ENCODE results near the gene TH.

The TH gene

DNA sequence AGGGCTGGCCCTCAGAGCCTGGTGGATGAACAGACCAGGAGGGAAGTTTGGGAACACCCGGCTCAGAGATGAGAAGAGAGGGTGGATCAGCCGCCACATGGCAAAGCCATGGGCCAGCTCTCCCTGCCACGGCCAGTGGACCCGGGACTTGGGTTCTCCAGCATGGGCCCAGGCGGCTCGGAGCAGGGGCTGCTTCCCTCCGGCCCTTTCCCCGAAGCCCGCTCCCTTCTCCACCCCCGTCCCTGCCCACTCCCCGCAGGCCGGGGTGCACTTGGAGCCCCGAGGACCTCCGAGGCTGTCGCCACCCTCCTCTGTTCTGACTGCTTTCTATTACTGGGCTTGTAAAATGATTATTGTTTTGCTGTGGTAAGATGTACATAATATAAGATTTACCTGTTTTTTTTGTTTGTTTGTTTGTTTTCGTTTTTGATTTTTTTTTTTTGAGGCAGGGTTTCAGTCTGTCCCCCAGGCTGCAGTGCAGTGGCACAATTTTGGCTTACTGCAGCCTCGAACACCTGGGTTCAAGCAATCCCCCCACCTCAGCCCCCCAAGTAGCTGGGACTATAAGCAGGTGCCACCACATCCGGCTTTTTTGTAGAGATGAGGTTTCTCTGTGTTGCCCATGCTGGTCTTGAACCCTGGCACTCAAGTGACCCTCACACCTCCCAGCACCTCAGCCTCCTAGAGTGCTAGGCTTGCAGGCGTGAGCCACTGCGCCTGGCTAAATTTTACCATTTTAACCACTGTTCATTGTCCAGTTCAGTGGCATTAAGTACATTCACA, 11.3 kb upstream of the TH start:
- TF ChIP-seq, protein P1, sequence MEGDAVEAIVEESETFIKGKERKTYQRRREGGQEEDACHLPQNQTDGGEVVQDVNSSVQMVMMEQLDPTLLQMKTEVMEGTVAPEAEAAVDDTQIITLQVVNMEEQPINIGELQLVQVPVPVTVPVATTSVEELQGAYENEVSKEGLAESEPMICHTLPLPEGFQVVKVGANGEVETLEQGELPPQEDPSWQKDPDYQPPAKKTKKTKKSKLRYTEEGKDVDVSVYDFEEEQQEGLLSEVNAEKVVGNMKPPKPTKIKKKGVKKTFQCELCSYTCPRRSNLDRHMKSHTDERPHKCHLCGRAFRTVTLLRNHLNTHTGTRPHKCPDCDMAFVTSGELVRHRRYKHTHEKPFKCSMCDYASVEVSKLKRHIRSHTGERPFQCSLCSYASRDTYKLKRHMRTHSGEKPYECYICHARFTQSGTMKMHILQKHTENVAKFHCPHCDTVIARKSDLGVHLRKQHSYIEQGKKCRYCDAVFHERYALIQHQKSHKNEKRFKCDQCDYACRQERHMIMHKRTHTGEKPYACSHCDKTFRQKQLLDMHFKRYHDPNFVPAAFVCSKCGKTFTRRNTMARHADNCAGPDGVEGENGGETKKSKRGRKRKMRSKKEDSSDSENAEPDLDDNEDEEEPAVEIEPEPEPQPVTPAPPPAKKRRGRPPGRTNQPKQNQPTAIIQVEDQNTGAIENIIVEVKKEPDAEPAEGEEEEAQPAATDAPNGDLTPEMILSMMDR (IDR thresholded peaks at IDR 0.05; ENCODE audit: low read depth, low read length, poor library complexity, severe bottlenecking), result no peak
- TF ChIP-seq EZH2phosphoT487 (IDR thresholded peaks at IDR 0.05; ENCODE audit: borderline replicate concordance, low read length), result no peak
- no peak overlapping the region for H3K4me2 ChIP-seq (ENCODE audit: low read length)
- no peaks in the 10 kb centered on the region for H3K27me3 ChIP-seq (ENCODE audit: control insufficient read depth, low read length)
- no peaks in the 10 kb centered on the region for H3K9me2 ChIP-seq (replicated peaks; ENCODE audit: control insufficient read depth, low read length)
- no peaks in the 10 kb centered on the region for H3F3A ChIP-seq (ENCODE audit: control insufficient read depth, insufficient read depth)
- no peaks in the 10 kb centered on the region for H3K36me3 ChIP-seq (ENCODE audit: control insufficient read depth, low read length)
- H3K4me1 ChIP-seq (ENCODE audit: control insufficient read depth, low read length), result no peaks in the 10 kb centered on the region
- H3K27ac ChIP-seq (ENCODE audit: low read depth, low read length), result no peak overlapping the region
- H3K4me3 ChIP-seq (ENCODE audit: low read length), result no peak overlapping the region
- peaks cover 6% of the 10 kb centered on the region; the same call in 1 of the 2 replicates for H3K9me3 ChIP-seq (ENCODE audit: control insufficient read depth, insufficient read depth, low read length)
- no peaks in the 10 kb centered on the region for H3K79me2 ChIP-seq (ENCODE audit: control insufficient read depth, low read length)
- no peaks in the 10 kb centered on the region for H4K20me1 ChIP-seq (ENCODE audit: control insufficient read depth, insufficient read depth, low read depth, low read length)

DNA sequence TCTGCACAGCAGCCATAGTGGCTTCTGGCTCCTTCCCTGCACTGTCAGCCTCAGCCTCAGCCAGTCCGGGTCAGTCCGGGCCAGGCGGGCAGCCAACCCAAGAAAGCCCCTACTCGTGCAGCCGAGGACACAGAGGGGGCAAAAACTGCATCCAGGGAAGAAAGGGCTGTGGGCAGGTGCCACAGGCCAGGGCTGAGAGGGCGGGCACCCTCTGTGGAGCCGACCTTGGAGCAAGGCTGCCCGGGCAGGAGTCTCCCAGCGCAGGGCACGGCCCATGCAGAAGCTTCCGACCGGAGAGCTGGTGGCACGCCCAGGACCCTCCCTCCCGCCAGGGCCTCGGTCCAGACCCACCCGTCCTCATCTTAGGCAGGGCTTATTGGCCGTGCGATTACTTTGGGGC, 10.5 kb upstream of the TH start:
- H3K27ac ChIP-seq (ENCODE audit: low read depth, low read length), result no peak overlapping the region
- H3K4me2 ChIP-seq (ENCODE audit: low read length), result no peak overlapping the region
- no peaks in the 10 kb centered on the region for H3K4me1 ChIP-seq (ENCODE audit: control insufficient read depth, low read length)
- TF ChIP-seq, protein P1 (IDR thresholded peaks at IDR 0.05; ENCODE audit: low read depth, low read length, poor library complexity, severe bottlenecking), result no peak
- no peak for TF ChIP-seq EZH2phosphoT487 (IDR thresholded peaks at IDR 0.05; ENCODE audit: borderline replicate concordance, low read length)
- no peaks in the 10 kb centered on the region for H3K9me2 ChIP-seq (replicated peaks; ENCODE audit: control insufficient read depth, low read length)
- H3K9me3 ChIP-seq (ENCODE audit: control insufficient read depth, insufficient read depth, low read length), result no peaks in the 10 kb centered on the region
- H3K36me3 ChIP-seq (ENCODE audit: control insufficient read depth, low read length), result no peaks in the 10 kb centered on the region
- no peaks in the 10 kb centered on the region for H3K79me2 ChIP-seq (ENCODE audit: control insufficient read depth, low read length)
- H3F3A ChIP-seq (ENCODE audit: control insufficient read depth, insufficient read depth), result no peaks in the 10 kb centered on the region
- no peaks in the 10 kb centered on the region for H4K20me1 ChIP-seq (ENCODE audit: control insufficient read depth, insufficient read depth, low read depth, low read length)
- no peak overlapping the region for H3K4me3 ChIP-seq (ENCODE audit: low read length)
- H3K27me3 ChIP-seq (ENCODE audit: control insufficient read depth, low read length), result no peaks in the 10 kb centered on the region

DNA sequence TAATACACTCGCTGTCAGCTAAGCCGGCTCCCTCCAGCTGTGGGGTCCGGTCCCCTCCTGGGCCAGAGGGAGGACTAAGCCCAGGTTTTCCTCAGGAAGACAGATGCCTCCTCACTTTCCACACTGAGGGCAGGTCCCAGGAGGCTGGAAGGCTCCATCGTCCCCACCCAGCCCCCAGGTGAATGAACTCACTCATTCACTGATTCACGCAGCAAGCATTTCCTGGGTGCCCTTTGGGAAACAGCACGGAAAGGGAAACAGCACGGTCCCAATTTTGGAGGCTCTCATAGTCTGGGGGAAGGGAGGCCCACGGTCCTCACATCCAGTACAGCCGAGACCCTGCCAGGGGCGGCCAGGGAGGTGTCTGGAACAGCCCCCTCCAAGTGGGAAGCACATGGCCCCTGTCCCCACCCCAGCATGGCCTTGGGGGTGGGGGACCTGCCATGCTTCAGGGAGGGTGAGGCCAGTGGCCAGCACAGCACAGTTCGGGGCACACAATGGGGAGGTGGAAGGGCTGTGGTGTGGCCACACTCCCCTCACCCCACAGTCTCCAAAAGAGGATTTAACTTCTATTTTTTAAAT, 9.3 kb upstream of the TH start:
- H3K27me3 ChIP-seq (ENCODE audit: control insufficient read depth, low read length), result no peaks in the 10 kb centered on the region
- no peaks in the 10 kb centered on the region for H3K36me3 ChIP-seq (ENCODE audit: control insufficient read depth, low read length)
- no peaks in the 10 kb centered on the region for H4K20me1 ChIP-seq (ENCODE audit: control insufficient read depth, insufficient read depth, low read depth, low read length)
- TF ChIP-seq EZH2phosphoT487 (IDR thresholded peaks at IDR 0.05; ENCODE audit: borderline replicate concordance, low read length), result no peak
- TF ChIP-seq, protein P1 (IDR thresholded peaks at IDR 0.05; ENCODE audit: low read depth, low read length, poor library complexity, severe bottlenecking), result no peak
- no peaks in the 10 kb centered on the region for H3K9me2 ChIP-seq (replicated peaks; ENCODE audit: control insufficient read depth, low read length)
- no peak overlapping the region for H3K4me2 ChIP-seq (ENCODE audit: low read length)
- H3K9me3 ChIP-seq (ENCODE audit: control insufficient read depth, insufficient read depth, low read length), result no peaks in the 10 kb centered on the region
- H3K27ac ChIP-seq (ENCODE audit: low read depth, low read length), result no peak overlapping the region
- no peaks in the 10 kb centered on the region for H3K79me2 ChIP-seq (ENCODE audit: control insufficient read depth, low read length)
- no peak overlapping the region for H3K4me3 ChIP-seq (ENCODE audit: low read length)
- no peaks in the 10 kb centered on the region for H3K4me1 ChIP-seq (ENCODE audit: control insufficient read depth, low read length)
- H3F3A ChIP-seq (ENCODE audit: control insufficient read depth, insufficient read depth), result no peaks in the 10 kb centered on the region

All from DOHH2 (cell line).